Ramos (cell line): ENCODE measurements around the gene HARBI1.
"Not testable (repeated sequence)": the region's sequence is repeated elsewhere in the genome, so short reads cannot be mapped to it uniquely, and the experiment has no call there.

Experiments
- in situ Hi-C: fragments of 300-500 bp; cut with MboI; formaldehyde crosslinking; loops from one replicate; pipeline ENCODE4 v1.14.3; 2022; ENCODE audit warnings: low sequenced_read_pairs; ENCODE audit not compliant: unreplicated experiment

Gene HARBI1

DNA sequence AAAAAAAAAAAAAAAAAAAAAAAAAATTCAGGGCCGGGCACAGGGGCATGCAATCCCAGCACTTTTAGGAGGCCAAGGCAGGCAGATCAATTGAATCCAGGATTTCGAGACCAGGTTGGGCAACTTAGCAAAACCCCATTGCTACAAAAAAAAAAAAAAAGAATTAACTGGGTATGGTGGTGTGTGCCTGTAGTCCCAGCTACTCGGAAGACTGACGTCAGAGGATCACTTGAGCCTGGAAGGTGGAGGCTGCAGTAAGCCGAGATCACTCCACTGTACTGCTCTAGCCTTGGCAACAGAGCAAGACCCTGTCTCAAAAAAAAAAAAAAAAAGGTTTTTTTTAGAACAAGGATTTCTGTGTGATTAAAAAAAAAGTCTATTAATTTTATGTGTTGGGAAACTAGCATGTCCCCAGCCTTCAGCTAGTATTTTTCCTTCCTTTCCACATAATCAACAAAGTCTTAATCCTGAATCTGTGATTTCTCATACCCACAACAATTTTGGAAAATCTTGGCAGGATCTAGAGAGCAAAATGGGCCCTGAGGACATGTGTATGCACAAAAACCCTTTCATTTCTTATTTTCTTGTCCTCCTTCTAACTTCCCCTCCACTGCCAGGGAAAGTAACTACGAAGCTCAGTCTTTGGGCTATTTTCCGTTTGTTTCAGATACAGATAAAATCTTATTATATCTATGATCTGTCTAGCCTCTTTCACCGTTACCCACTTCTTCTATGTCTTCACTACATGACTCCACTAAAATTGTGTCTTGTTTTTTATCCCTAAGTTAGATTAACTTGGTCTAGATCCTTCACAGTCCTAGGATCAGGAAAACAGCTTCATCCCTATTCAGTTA lies 17.5 kb downstream of the HARBI1 start:
- in situ Hi-C loops = no loop called here

GRCh38 chr11:46597609-46598219 lies 19.3 kb downstream of the HARBI1 start:
- in situ Hi-C loops = no loop called here

GRCh38 chr11:46597155-46597554 lies 19.9 kb downstream of the HARBI1 start:
- in situ Hi-C loops = no loop called here

GRCh38 chr11:46594785-46595184 lies 22.2 kb downstream of the HARBI1 start:
- in situ Hi-C loops = no loop called here

- in situ Hi-C loops = no loop called here
Observed at GRCh38 chr11:46594374-46594700, 22.7 kb downstream of the HARBI1 start.

DNA sequence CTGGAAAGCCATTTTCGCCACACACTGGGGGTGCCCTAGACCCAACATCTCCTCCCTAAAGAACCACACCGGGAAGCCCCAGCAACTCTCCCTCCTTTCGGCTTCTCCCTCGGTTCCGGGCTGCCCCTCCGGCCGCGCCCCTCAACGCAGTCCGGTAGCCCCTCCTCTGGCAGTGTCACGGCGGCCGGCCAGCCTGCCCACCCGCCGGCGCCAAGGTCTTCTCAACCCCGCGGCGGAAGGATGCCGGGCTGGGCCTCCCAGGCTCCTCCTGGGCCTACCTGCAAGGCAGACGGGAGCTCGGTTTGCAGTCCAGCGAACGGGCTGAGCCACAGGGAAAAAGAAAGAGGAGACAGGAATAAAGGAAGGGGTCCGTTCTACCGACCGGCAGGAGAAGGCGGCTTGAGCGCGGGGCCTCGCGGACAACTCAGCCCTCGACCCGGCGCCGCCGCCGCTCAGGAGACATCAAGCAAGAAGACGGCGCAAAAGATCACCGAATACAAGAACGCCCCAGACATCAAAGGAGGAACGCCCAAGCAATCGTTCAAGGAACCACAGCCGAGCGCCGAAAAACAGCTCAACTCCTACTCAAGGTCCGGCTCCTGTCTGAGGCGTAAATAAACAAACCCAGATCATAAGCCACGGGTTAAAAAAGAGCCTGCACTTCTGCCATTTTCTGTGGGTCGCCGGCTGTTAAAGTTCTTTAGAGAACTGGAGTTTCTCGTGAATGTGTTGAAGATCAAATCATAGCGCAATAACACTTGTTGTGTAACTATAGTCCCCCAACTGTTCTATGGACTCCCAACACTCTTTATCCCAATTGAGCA lies 23.3 kb downstream of the HARBI1 start, which contains the start of gene AMBRA1:
Gene AMBRA1, minus strand, starts transcription at position 474 of the 824 bp plus-strand sequence. CDS start 45,643 bp downstream, outside the sequence.
- in situ Hi-C loops = no loop called here

GRCh38 chr11:46590740-46591605 lies 26.1 kb downstream of the HARBI1 start:
- in situ Hi-C loops = no loop called here

DNA sequence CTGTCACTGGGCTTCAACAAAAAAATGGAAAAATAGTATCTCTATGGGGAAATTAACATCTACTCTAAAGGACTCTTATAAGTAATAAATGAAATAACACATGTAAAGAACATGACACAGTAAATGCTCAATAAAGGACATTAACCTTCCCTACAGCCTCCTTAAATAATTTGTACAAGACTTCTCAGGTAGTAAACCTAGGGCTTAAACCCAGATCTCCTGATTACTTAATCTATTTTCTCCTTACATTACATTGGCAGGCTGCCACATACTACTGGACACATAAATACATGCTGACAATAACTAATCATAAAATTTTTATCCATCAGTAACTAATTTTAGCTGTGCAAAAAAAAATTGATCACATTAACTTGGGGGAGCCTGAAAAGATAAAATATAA lies 28.1 kb downstream of the HARBI1 start:
- in situ Hi-C loops = no loop called here

- in situ Hi-C loops = no loop called here
Observed at GRCh38 chr11:46588131-46588530, 28.9 kb downstream of the HARBI1 start.

GRCh38 chr11:46583513-46583912 lies 33.5 kb downstream of the HARBI1 start:
- in situ Hi-C loops = not testable (repeated sequence)

- in situ Hi-C loops = no loop called here
Observed at GRCh38 chr11:46582588-46582987, 34.4 kb downstream of the HARBI1 start.

DNA sequence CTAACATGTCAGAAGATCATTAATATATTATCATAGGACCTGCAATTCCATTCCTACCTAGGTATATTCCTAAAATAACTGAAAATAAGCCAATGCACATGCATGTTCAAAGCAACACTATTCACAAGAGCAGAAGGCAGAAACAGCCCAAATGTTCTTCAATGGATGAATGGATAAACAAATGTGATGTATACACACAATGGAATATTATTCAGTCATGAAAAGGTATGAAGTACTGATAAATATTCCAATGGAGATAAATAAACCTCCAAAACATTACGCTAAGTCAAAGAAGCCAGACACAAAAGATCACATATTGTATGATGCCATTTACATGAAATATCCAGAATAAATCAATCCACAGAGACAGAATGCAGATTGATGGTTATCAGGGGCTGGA lies 40.0 kb downstream of the HARBI1 start:
- in situ Hi-C loops = no loop called here

DNA sequence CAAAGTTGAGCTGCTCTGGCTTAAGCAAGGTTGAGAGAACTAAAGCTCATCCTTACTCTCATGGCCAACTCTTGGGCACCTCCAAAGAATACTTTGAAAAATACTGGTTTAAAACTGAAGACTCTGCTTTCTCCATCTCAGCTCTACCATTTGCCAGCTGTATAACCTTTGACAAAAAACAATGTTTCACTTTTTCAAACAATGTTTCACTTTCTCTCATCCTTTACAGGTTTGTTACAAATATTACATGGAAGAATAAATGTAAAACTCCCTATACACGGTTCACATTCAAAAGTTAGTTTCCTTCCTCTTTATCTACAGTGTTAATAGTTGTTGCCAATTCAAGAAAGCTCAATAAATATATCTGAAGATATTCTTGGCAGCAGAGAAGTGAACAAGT lies 42.4 kb downstream of the HARBI1 start:
- in situ Hi-C loops = no loop called here

DNA sequence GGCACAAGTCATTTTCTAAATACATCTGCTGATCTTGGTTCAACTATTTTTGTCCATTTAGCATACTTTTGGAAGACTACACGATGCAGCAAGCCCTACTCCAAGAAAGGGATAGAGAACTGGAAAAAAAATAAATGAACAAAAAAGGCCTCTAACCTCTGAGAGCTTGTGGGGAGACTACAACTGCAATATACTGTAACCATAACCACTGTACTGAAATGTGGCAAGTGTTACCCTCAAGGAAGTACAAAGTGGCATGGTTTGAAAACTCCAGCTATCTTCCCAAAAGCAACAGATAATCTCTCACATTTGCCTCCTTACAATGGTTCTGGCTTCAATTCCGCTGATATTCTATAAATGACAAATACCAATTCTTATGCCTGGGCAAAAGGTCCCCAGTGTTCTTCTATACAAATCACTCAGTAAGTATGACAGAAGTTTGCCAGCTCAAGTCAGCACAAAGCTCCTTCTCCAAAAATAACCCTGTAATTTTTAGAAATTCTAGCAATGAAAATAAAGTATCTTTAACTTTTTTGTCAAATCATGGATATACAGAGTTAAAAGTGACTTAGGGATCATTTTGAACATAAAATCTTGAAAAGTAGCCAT lies 46.1 kb downstream of the HARBI1 start:
- in situ Hi-C loops = no loop called here

DNA sequence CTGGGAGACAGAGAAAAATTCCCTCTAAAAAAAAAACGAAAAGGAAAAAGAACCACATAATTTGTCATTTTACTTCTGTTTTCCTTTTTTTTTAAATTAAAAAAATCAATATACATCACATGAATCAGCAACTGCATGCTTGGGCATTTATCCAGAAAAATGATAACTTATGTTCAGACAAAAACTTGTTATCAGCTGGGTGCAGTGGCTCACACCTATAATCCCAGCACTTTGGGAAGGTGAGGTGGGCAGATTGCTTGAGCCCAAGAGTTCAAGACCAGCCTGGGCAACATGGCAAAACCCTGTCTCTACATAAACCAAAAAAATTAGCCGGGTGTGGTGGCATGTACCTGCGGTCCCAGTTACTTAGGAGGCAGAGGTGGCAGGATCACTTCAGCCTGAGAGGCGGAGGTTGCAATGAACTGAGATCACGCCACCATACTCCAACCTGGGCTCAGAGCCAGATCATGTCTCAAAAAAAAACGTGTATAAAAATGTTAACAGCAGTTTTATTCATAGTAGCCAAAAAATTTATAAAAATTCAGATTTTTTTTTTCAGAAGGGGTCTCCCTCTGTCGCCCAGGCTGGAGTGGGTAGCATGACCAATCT lies 51.7 kb downstream of the HARBI1 start:
- in situ Hi-C loops = no loop called here

- in situ Hi-C loops = no loop called here
Observed at GRCh38 chr11:46564459-46564858, 52.6 kb downstream of the HARBI1 start.

DNA sequence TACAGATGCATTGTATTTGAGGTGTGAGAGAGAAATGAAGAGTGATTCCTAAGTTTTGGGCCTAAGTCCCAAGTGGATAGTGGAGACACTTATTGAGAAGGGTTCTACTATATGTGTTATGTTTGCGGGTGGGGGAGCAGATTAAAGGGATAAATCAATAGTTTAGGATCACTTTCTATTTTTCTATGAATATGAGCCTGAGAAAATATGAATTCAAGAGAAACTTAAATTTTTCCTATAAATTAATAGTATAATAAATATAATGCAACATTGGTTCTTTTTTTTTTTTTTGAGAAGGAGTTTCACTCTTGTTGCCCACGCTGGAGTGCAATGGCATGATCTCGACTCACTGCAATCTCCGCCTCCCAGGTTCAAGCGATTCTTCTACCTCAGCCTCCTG lies 54.5 kb downstream of the HARBI1 start:
- in situ Hi-C loops = no loop called here

GRCh38 chr11:46560300-46560991 lies 56.6 kb downstream of the HARBI1 start:
- in situ Hi-C loops = no loop called here

DNA sequence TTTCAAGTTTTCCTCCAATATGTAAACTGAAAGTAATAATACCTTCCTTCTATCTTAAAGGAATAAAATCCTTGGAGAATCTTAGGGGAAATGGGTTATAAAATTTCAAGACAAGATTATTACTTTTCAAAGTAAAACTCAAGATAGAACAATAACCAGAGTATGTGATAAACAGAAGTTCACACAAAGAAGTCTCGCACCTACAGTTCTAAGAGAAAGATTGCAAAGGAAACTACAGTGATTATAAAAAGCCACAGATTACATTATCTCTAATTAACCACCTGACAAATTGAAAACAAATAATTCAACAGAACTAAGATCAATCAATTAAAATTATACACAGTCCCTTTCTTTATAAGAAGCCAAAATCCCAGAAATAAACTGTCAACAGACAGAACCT lies 57.2 kb downstream of the HARBI1 start:
- in situ Hi-C loops = no loop called here
